HCT116 (cell line): ENCODE results near the gene DPP10.

Experiments used
- CTCF ChIP-seq, 3 experiments: fragments of 200-600 bp in 1 of 3; sonication (generic) in 1 of 3; IDR thresholded peaks in 2 of 3; conservative IDR thresholded peaks in 1 of 3; 2 replicates each; pipeline ENCODE4 v1.5.1; 2012 to 2017; ENCODE audit warnings: low read depth in 2 of 3, low read length in 2 of 3, antibody characterized with exemption in 1 of 3, borderline replicate concordance in 1 of 3, control low read depth in 1 of 3, mild to moderate bottlenecking in 1 of 3, mixed read lengths in 1 of 3, mixed run types in 1 of 3, moderate library complexity in 1 of 3; ENCODE audit not compliant: insufficient read depth in 1 of 3
- EZH2 ChIP-seq: fragments of 200-600 bp; sonication (generic); IDR thresholded peaks from 2 replicates; pipeline ENCODE4 v1.6.1; 2017; ENCODE audit warnings: antibody characterized with exemption, mixed run types
- FOSL1 ChIP-seq: IDR thresholded peaks from 2 replicates; pipeline ENCODE4 v1.6.1; 2012; ENCODE audit warnings: low read depth
- JUND ChIP-seq: IDR thresholded peaks from 2 replicates; pipeline ENCODE4 v1.6.1; 2012
- POLR2A ChIP-seq: IDR thresholded peaks from 2 replicates; pipeline ENCODE4 v1.7.0; 2011; ENCODE audit warnings: borderline replicate concordance; ENCODE audit not compliant: insufficient read depth, insufficient read length; ENCODE audit errors: extremely low read depth
- POLR2AphosphoS5 ChIP-seq: IDR thresholded peaks from 2 replicates; pipeline ENCODE4 v1.6.1; 2011; ENCODE audit warnings: mild to moderate bottlenecking, low read depth, low read length, moderate library complexity
- YY1 ChIP-seq: IDR thresholded peaks from 2 replicates; pipeline ENCODE4 v1.6.1; 2011; ENCODE audit warnings: low read length, low read depth, moderate library complexity, mild to moderate bottlenecking; ENCODE audit not compliant: insufficient replicate concordance; ENCODE audit errors: extremely low read depth
- TF ChIP-seq, protein P1 (sequence below): IDR thresholded peaks from 2 replicates; pipeline ENCODE4 v1.6.1; 2012; ENCODE audit warnings: low read depth

- no peak for TF ChIP-seq CTCF (IDR thresholded peaks at IDR 0.05 in 2 of 3, conservative IDR thresholded peaks at IDR 0.05 in 1 of 3; ENCODE audit: borderline replicate concordance in 1 of 3, insufficient read depth in 1 of 3, low read depth in 2 of 3, low read length in 2 of 3)
- no peak for TF ChIP-seq YY1
- no peak for TF ChIP-seq FOSL1
- TF ChIP-seq, protein P1, sequence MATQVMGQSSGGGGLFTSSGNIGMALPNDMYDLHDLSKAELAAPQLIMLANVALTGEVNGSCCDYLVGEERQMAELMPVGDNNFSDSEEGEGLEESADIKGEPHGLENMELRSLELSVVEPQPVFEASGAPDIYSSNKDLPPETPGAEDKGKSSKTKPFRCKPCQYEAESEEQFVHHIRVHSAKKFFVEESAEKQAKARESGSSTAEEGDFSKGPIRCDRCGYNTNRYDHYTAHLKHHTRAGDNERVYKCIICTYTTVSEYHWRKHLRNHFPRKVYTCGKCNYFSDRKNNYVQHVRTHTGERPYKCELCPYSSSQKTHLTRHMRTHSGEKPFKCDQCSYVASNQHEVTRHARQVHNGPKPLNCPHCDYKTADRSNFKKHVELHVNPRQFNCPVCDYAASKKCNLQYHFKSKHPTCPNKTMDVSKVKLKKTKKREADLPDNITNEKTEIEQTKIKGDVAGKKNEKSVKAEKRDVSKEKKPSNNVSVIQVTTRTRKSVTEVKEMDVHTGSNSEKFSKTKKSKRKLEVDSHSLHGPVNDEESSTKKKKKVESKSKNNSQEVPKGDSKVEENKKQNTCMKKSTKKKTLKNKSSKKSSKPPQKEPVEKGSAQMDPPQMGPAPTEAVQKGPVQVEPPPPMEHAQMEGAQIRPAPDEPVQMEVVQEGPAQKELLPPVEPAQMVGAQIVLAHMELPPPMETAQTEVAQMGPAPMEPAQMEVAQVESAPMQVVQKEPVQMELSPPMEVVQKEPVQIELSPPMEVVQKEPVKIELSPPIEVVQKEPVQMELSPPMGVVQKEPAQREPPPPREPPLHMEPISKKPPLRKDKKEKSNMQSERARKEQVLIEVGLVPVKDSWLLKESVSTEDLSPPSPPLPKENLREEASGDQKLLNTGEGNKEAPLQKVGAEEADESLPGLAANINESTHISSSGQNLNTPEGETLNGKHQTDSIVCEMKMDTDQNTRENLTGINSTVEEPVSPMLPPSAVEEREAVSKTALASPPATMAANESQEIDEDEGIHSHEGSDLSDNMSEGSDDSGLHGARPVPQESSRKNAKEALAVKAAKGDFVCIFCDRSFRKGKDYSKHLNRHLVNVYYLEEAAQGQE, result no peak
- no peak for TF ChIP-seq POLR2A
- no peak for TF ChIP-seq EZH2
- TF ChIP-seq JUND, result no peak
- TF ChIP-seq POLR2AphosphoS5, result no peak
Measured at GRCh38 chr2:114577657-114578056, 135.2 kb downstream of the DPP10 start.
